MM.1S (cell line): ENCODE measurements around the gene OLFML1.

Experiments
- DNase-seq: peaks from one replicate; pipeline ENCODE4 v3.0.0-alpha.2; 2015
- H2AFZ ChIP-seq: fragments of 300-600 bp; sonication (generic); 2 replicates; pipeline ENCODE4 v1.6.0; 2016; ENCODE audit warnings: antibody characterized with exemption, low read length
- H3F3A ChIP-seq: fragments of 300-600 bp; sonication (generic); 2 replicates; pipeline ENCODE4 v1.6.1; 2016; ENCODE audit warnings: mild to moderate bottlenecking, antibody characterized with exemption, low read length, moderate library complexity, mixed read lengths; ENCODE audit not compliant: insufficient read depth
- H3K27ac ChIP-seq: fragments of 300-600 bp; sonication (generic); 2 replicates; pipeline ENCODE4 v1.5.1; 2016; ENCODE audit warnings: mild to moderate bottlenecking, low read length
- H3K27me3 ChIP-seq: fragments of 300-600 bp; sonication (generic); replicated peaks from 2 replicates; pipeline ENCODE4 v1.6.0; 2016; ENCODE audit warnings: low read length; ENCODE audit not compliant: insufficient read depth
- H3K36me3 ChIP-seq: fragments of 300-600 bp; sonication (generic); replicated peaks from 2 replicates; pipeline ENCODE4 v1.6.1; 2016; ENCODE audit warnings: mild to moderate bottlenecking, low read length, mixed read lengths; ENCODE audit not compliant: insufficient read depth
- H3K4me1 ChIP-seq: fragments of 300-600 bp; sonication (generic); 2 replicates; pipeline ENCODE4 v1.6.1; 2016; ENCODE audit warnings: low read length, mixed read lengths
- H3K4me2 ChIP-seq: fragments of 300-600 bp; sonication (generic); 2 replicates; pipeline ENCODE4 v1.6.0; 2016; ENCODE audit warnings: low read depth, low read length
- H3K4me3 ChIP-seq: fragments of 300-600 bp; sonication (generic); 2 replicates; pipeline ENCODE4 v1.5.1; 2016; ENCODE audit warnings: low read length, mixed read lengths
- H3K79me2 ChIP-seq: fragments of 300-600 bp; sonication (generic); 2 replicates; pipeline ENCODE4 v1.6.1; 2016; ENCODE audit warnings: mixed run types, low read length, mixed read lengths
- H3K9ac ChIP-seq: fragments of 300-600 bp; sonication (generic); 2 replicates; pipeline ENCODE4 v1.6.1; 2016; ENCODE audit warnings: low read length, mixed read lengths
- H3K9me2 ChIP-seq: fragments of 300-600 bp; sonication (generic); replicated peaks from 2 replicates; pipeline ENCODE4 v1.6.1; 2016; ENCODE audit warnings: mild to moderate bottlenecking, low read length, mixed read lengths; ENCODE audit not compliant: insufficient read depth
- H3K9me3 ChIP-seq: fragments of 300-600 bp; sonication (generic); replicated peaks from 2 replicates; pipeline ENCODE4 v1.6.1; 2016; ENCODE audit warnings: mild to moderate bottlenecking, low read length, mixed read lengths; ENCODE audit not compliant: insufficient read depth
- H4K20me1 ChIP-seq: fragments of 300-600 bp; sonication (generic); 2 replicates; pipeline ENCODE4 v1.6.1; 2016; ENCODE audit warnings: mild to moderate bottlenecking, low read length, moderate library complexity, mixed read lengths; ENCODE audit not compliant: insufficient read depth
- EZH2 ChIP-seq: fragments of 300-600 bp; sonication (generic); optimal IDR thresholded peaks from 2 replicates; pipeline ENCODE3; 2017; ENCODE audit warnings: low read depth, mild to moderate bottlenecking, antibody characterized with exemption, low read length, mixed read lengths
- EZH2phosphoT487 ChIP-seq: fragments of 300-600 bp; sonication (generic); IDR thresholded peaks from 2 replicates; pipeline ENCODE4 v1.6.1; 2018; ENCODE audit warnings: antibody characterized with exemption, low read length
- TF ChIP-seq, protein P1 (sequence below): fragments of 300-600 bp; sonication (generic); IDR thresholded peaks from 2 replicates; pipeline ENCODE4 v1.5.1; 2016; ENCODE audit warnings: antibody characterized with exemption, low read length, mixed read lengths

The OLFML1 gene

DNA sequence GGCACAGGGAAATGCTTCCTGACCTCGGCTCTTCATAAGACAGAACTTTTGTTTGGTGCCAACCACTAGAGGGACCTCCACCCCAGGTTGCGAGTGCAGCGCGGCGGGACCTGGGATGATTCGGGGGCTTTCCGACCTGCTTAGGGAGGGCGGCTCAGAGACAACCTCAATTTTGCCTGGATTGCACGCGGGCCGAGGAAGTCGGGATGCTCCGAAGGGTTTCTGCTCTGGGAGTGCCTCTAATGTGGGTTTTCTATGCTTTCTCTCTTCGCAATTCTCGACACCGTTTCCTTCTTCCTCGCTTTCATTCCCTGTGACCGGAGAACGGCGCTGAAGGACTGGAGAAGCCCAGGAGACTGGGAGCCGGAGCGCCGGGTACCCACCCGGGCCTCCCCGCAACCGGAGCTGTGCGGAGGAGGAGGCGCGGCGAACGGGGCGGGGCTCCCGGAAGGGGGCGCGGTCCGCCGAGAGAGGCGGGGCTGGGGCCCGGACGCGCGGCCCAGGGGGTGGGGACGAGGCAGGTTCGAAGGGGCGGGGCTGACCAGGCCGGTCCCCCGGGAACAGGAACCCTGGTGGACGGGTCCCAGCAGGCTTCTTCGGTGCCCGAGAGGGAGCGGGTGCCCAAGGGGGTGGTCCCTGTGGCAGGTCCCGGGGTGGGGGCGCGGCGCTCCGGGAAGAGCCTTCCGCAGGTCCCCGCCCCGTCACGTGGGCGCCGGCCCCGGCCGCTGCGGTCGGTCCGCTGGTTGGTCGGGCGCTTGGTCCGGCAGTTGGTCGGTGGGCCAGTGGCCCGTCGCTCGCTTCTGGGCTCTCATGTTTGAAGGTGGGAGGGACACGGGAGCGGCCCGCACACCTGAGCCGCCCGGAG, 28.2 kb downstream of the OLFML1 start, which contains the start of gene PPFIBP2:
Gene PPFIBP2 (plus strand): TSS at position 766 of the 865 bp plus-strand sequence. CDS start 35,477 bp downstream, outside the sequence.
- TF ChIP-seq, protein P1, sequence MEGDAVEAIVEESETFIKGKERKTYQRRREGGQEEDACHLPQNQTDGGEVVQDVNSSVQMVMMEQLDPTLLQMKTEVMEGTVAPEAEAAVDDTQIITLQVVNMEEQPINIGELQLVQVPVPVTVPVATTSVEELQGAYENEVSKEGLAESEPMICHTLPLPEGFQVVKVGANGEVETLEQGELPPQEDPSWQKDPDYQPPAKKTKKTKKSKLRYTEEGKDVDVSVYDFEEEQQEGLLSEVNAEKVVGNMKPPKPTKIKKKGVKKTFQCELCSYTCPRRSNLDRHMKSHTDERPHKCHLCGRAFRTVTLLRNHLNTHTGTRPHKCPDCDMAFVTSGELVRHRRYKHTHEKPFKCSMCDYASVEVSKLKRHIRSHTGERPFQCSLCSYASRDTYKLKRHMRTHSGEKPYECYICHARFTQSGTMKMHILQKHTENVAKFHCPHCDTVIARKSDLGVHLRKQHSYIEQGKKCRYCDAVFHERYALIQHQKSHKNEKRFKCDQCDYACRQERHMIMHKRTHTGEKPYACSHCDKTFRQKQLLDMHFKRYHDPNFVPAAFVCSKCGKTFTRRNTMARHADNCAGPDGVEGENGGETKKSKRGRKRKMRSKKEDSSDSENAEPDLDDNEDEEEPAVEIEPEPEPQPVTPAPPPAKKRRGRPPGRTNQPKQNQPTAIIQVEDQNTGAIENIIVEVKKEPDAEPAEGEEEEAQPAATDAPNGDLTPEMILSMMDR = peak; percentile 76
- TF ChIP-seq EZH2phosphoT487 = no peak
- H3K4me1 ChIP-seq = peaks cover 27% of the 10 kb centered on the region
- H2AFZ ChIP-seq = peak within 1 kb of the TSS; percentile 74
- peak within 1 kb of the TSS; percentile 95 for H3K4me2 ChIP-seq
- peaks cover 24% of the 10 kb centered on the region for H3F3A ChIP-seq
- H3K4me3 ChIP-seq = peak within 1 kb of the TSS; percentile 82
- H3K36me3 ChIP-seq = no peaks in the 10 kb centered on the region
- peaks cover 29% of the 10 kb centered on the region for H3K79me2 ChIP-seq
- peak within 1 kb of the TSS; percentile 89 for H3K9ac ChIP-seq
- H4K20me1 ChIP-seq = no peaks in the 10 kb centered on the region
- H3K9me2 ChIP-seq = no peaks in the 10 kb centered on the region
- H3K9me3 ChIP-seq = no peaks in the 10 kb centered on the region
- peak; percentile 74 for DNase-seq
- H3K27me3 ChIP-seq = no peaks in the 10 kb centered on the region
- peak within 1 kb of the TSS; percentile 96 for H3K27ac ChIP-seq

DNA sequence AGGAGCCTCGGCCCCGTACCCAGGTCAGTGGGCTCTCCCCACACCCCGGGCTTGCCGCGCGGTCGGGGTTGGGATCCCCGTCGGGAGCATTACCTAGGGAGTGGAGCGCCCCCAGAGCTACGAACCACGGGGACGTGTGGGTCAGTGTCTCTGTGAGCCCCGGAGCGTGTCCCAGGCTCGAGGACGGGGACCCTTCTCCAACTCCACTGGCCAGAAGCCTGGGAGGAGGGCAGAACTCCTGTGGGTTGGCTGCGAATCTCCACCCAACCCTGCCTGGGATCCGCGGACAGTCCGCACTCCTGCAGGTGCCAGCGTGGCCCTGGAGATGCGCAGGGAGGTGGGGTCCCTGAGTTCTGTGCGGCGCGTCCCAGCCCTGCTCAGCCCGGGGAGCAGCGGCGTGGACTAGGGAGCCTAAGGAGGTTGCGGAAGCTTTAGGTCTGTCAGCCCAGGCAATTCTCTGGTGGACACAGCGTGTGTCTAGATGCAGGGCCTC, 28.8 kb downstream of the OLFML1 start:
- Histone ChIP-seq H3K4me1 (peaks cover 30% of the 10 kb centered on the region), H3K9me2 (no peaks in the 10 kb centered on the region), H3K9ac (peak overlapping the region; percentile 89), H3K27me3 (no peaks in the 10 kb centered on the region), H3K27ac (peak overlapping the region; percentile 96; the same call in 1 of the 2 replicates), H3F3A (peaks cover 24% of the 10 kb centered on the region), H3K4me2 (peak overlapping the region; percentile 95), H3K4me3 (peak overlapping the region; percentile 82), H3K36me3 (no peaks in the 10 kb centered on the region), H2AFZ (peak overlapping the region; percentile 74), H4K20me1 (no peaks in the 10 kb centered on the region), H3K79me2 (peaks cover 34% of the 10 kb centered on the region), H3K9me3 (no peaks in the 10 kb centered on the region)
- peak; percentile 10 for DNase-seq
- no peak for TF ChIP-seq EZH2phosphoT487
- TF ChIP-seq, protein P1 = 0 out of 2 replicates have a peak, but pooled peaks have one; percentile 2
- TF ChIP-seq EZH2 = no peak

DNA sequence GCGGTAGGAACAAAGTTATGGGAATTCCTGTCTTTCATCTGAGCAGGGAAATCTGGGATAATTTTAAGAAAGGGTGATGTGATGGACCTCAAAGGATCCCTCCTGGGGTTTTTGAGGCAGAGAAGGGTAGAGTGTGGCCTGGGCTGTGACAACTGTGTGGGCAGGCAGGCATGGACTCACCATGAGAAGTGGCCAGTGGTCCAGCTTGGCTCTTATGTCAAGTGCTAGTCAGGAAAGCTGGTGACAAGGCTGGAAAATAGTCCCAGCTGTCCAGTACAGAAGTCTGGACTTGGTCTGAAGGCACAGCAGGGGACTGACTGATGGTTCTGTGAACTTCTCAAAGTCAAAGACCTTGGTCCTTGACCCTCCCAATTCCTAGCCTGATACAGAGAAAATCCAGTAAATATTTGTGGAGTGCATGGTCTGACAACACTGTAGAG, 30.2 kb downstream of the OLFML1 start:
- Histone ChIP-seq H3K9me3 (no peaks in the 10 kb centered on the region), H3K4me2 (no peak overlapping the region), H3K36me3 (no peaks in the 10 kb centered on the region), H3K9me2 (no peaks in the 10 kb centered on the region), H3K4me1 (peaks cover 42% of the 10 kb centered on the region), H3K79me2 (peaks cover 34% of the 10 kb centered on the region), H3K27me3 (no peaks in the 10 kb centered on the region), H2AFZ (no peak overlapping the region), H3F3A (peaks cover 30% of the 10 kb centered on the region), H3K9ac (no peak overlapping the region), H3K27ac (no peak overlapping the region), H3K4me3 (no peak overlapping the region), H4K20me1 (no peaks in the 10 kb centered on the region)
- no peak for DNase-seq
- no peak for TF ChIP-seq EZH2
- TF ChIP-seq EZH2phosphoT487 = no peak
- TF ChIP-seq, protein P1 = no peak
